IMR-90 (cell line): ENCODE data around the gene RAB40C.

ENCODE experiments used
- CTCF ChIP-seq: conservative IDR thresholded peaks from 2 replicates; pipeline ENCODE4 v1.5.1; 2012; ENCODE audit warnings: mild to moderate bottlenecking, low read depth, low read length, improper control_type of control experiment
- FOS ChIP-seq: fragments of 150-350 bp; IDR thresholded peaks from 2 replicates; pipeline ENCODE4 v1.6.1; 2016; ENCODE audit warnings: low read depth, low read length
- MXI1 ChIP-seq: IDR thresholded peaks from 2 replicates; pipeline ENCODE4 v1.6.1; 2012; ENCODE audit warnings: low read depth, mild to moderate bottlenecking, low read length, moderate library complexity, borderline replicate concordance
- NFE2L2 ChIP-seq: fragments of 150-350 bp; IDR thresholded peaks from 2 replicates; pipeline ENCODE4 v1.6.1; 2016; ENCODE audit warnings: low read depth, mild to moderate bottlenecking, low read length
- POLR2A ChIP-seq: IDR thresholded peaks from 2 replicates; pipeline ENCODE4 v1.6.1; 2012; ENCODE audit warnings: mild to moderate bottlenecking, low read depth, low read length
- RAD21 ChIP-seq: IDR thresholded peaks from 2 replicates; pipeline ENCODE4 v1.6.1; 2012; ENCODE audit warnings: low read length, improper control_type of control experiment
- RFX5 ChIP-seq: IDR thresholded peaks from 2 replicates; pipeline ENCODE4 v1.8.0; 2012; ENCODE audit warnings: low read depth, mild to moderate bottlenecking, low read length, moderate library complexity

- TF ChIP-seq POLR2A (no peak), CTCF (no peak), FOS (no peak), NFE2L2 (no peak), RAD21 (no peak), MXI1 (no peak), RFX5 (no peak)
These were observed 15.7 kb upstream of the RAB40C start for GRCh38 chr16:574021-574760.
